ENCODE results near the gene SP140. TPM values are rescaled to one million over a fixed set of nuclear protein-coding genes. Genes with fewer than 3 reads are reported as not detected.
"Not testable (repeated sequence)": the region's sequence is repeated elsewhere in the genome, so short reads cannot be mapped to it uniquely, and the experiment has no call there.

Gene SP140
- total RNA-seq, 1 donor from 2014 or later, result 0.60 TPM

- Mint-ChIP-seq H3K27me3 (ENCODE audit: low read depth) (no peaks in the 10 kb centered on the region), H3K36me3 (ENCODE audit: low read depth) (peaks cover 27% of the 10 kb centered on the region), H3K27ac (ENCODE audit: unreplicated experiment) (no peak overlapping the region), H3K4me3 (ENCODE audit: unreplicated experiment) (no peak overlapping the region), H3K4me1 (ENCODE audit: low read depth) (peaks cover 14% of the 10 kb centered on the region), H3K9me3 (ENCODE audit: low read depth) (peaks cover 6% of the 10 kb centered on the region)
- TF ChIP-seq CTCF (IDR thresholded peaks at IDR 0.05), result no peak
- no peak for DNase-seq (ENCODE audit: low spot score)
Measured at GRCh38 chr2:230335864-230336506, 110.4 kb downstream of the SP140 start.

- Mint-ChIP-seq H3K4me1 (ENCODE audit: low read depth) (peaks cover 16% of the 10 kb centered on the region), H3K36me3 (ENCODE audit: low read depth) (peaks cover 14% of the 10 kb centered on the region), H3K4me3 (ENCODE audit: unreplicated experiment) (peak overlapping the region; percentile 33), H3K9me3 (ENCODE audit: low read depth) (peaks cover 12% of the 10 kb centered on the region)
- not testable (repeated sequence) for DNase-seq (ENCODE audit: low spot score); H3K27ac Mint-ChIP-seq (ENCODE audit: unreplicated experiment); H3K27me3 Mint-ChIP-seq (ENCODE audit: low read depth)
Measured at GRCh38 chr2:230341936-230342528, 116.5 kb downstream of the SP140 start.

GRCh38 chr2:230343041-230343624, 117.6 kb downstream of the SP140 start:
- H3K27ac Mint-ChIP-seq (ENCODE audit: unreplicated experiment); DNase-seq (ENCODE audit: low spot score); H3K4me3 Mint-ChIP-seq (ENCODE audit: unreplicated experiment); H3K27me3 Mint-ChIP-seq (ENCODE audit: low read depth): not testable (repeated sequence)
- Mint-ChIP-seq H3K4me1 (ENCODE audit: low read depth) (peaks cover 21% of the 10 kb centered on the region), H3K9me3 (ENCODE audit: low read depth) (peaks cover 12% of the 10 kb centered on the region), H3K36me3 (ENCODE audit: low read depth) (peaks cover 12% of the 10 kb centered on the region)

GRCh38 chr2:230343747-230344146, 118.2 kb downstream of the SP140 start:
- peak overlapping the region; percentile 20 for H3K27ac Mint-ChIP-seq (ENCODE audit: unreplicated experiment)

GRCh38 chr2:230346465-230346864, 120.9 kb downstream of the SP140 start:
- Mint-ChIP-seq H3K27ac (ENCODE audit: unreplicated experiment) (no peak overlapping the region), H3K9me3 (ENCODE audit: low read depth) (peaks cover 12% of the 10 kb centered on the region), H3K4me1 (ENCODE audit: low read depth) (peaks cover 26% of the 10 kb centered on the region), H3K4me3 (ENCODE audit: unreplicated experiment) (no peak overlapping the region), H3K36me3 (ENCODE audit: low read depth) (peaks cover 16% of the 10 kb centered on the region), H3K27me3 (ENCODE audit: low read depth) (no peaks in the 10 kb centered on the region)
- no peak for DNase-seq (ENCODE audit: low spot score)
- no peak for TF ChIP-seq CTCF (IDR thresholded peaks at IDR 0.05)

More at GRCh38 chr2:230343747-230344146, 118.2 kb downstream of the SP140 start:
- H3K4me1 Mint-ChIP-seq (ENCODE audit: low read depth), result peaks cover 26% of the 10 kb centered on the region
- H3K4me3 Mint-ChIP-seq (ENCODE audit: unreplicated experiment), result no peak overlapping the region
- peaks cover 12% of the 10 kb centered on the region for H3K9me3 Mint-ChIP-seq (ENCODE audit: low read depth)
- no peak for TF ChIP-seq CTCF (IDR thresholded peaks at IDR 0.05)
- no peaks in the 10 kb centered on the region for H3K27me3 Mint-ChIP-seq (ENCODE audit: low read depth)
- DNase-seq (ENCODE audit: low spot score), result no peak
- peaks cover 12% of the 10 kb centered on the region for H3K36me3 Mint-ChIP-seq (ENCODE audit: low read depth)

GRCh38 chr2:230346921-230347533, 121.5 kb downstream of the SP140 start:
- H3K27me3 Mint-ChIP-seq (ENCODE audit: low read depth), result no peaks in the 10 kb centered on the region
- peaks cover 16% of the 10 kb centered on the region for H3K36me3 Mint-ChIP-seq (ENCODE audit: low read depth)
- TF ChIP-seq CTCF (IDR thresholded peaks at IDR 0.05), result no peak
- H3K27ac Mint-ChIP-seq (ENCODE audit: unreplicated experiment), result no peak overlapping the region
- peaks cover 12% of the 10 kb centered on the region for H3K9me3 Mint-ChIP-seq (ENCODE audit: low read depth)
- H3K4me1 Mint-ChIP-seq (ENCODE audit: low read depth), result peaks cover 26% of the 10 kb centered on the region
- DNase-seq (ENCODE audit: low spot score), result no peak
- H3K4me3 Mint-ChIP-seq (ENCODE audit: unreplicated experiment), result no peak overlapping the region

Data from chondrocyte (in vitro differentiated cells).